ENCODE measurements around the gene RAP1GAP2. TPM values are rescaled to one million over a fixed set of nuclear protein-coding genes. Genes with fewer than 3 reads are reported as not detected.
"Not testable (repeated sequence)": the region's sequence is repeated elsewhere in the genome, so short reads cannot be mapped to it uniquely, and the experiment has no call there.

RAP1GAP2 gene
- total RNA-seq, 1 donor: 2.9 TPM

GRCh38 chr17:3043737-3044365, 247.6 kb downstream of the RAP1GAP2 start:
- no peaks in the 10 kb centered on the region for H4K20me1 ChIP-seq (ENCODE audit: insufficient read depth, low read length)
- H3K4me3 ChIP-seq (ENCODE audit: insufficient read depth, low read length): no peak overlapping the region
- no peak overlapping the region for H2AFZ ChIP-seq (ENCODE audit: low read length)
- H3K27ac ChIP-seq (ENCODE audit: low read depth, low read length): no peak overlapping the region
- H3K36me3 ChIP-seq (ENCODE audit: insufficient read depth, low read length): no peaks in the 10 kb centered on the region
- DNase-seq (ENCODE audit: insufficient read length, low spot score, missing footprints): no peak
- H3K27me3 ChIP-seq (ENCODE audit: insufficient read depth, low read length): no peaks in the 10 kb centered on the region
- no peaks in the 10 kb centered on the region for H3K79me2 ChIP-seq (ENCODE audit: insufficient read depth, low read length)
- peaks cover 3% of the 10 kb centered on the region for H3K9me3 ChIP-seq (ENCODE audit: low read depth, low read length)
- peak; percentile 19 for TF ChIP-seq CTCF (IDR thresholded peaks at IDR 0.05; ENCODE audit: extremely low read depth, low read depth, low read length)
- no peak overlapping the region for H3K4me2 ChIP-seq (ENCODE audit: insufficient read depth, low read length)
- H3K4me1 ChIP-seq (ENCODE audit: insufficient read depth, low read length): no peaks in the 10 kb centered on the region

- Histone ChIP-seq H3K4me2 (ENCODE audit: insufficient read depth, low read length) (no peak overlapping the region), H3K9me3 (ENCODE audit: low read depth, low read length) (peaks cover 3% of the 10 kb centered on the region), H3K4me1 (ENCODE audit: insufficient read depth, low read length) (peaks cover 4% of the 10 kb centered on the region), H3K27me3 (ENCODE audit: insufficient read depth, low read length) (no peaks in the 10 kb centered on the region), H3K27ac (ENCODE audit: low read depth, low read length) (no peak overlapping the region), H3K36me3 (ENCODE audit: insufficient read depth, low read length) (no peaks in the 10 kb centered on the region), H4K20me1 (ENCODE audit: insufficient read depth, low read length) (no peaks in the 10 kb centered on the region), H3K79me2 (ENCODE audit: insufficient read depth, low read length) (no peaks in the 10 kb centered on the region), H3K4me3 (ENCODE audit: insufficient read depth, low read length) (no peak overlapping the region), H2AFZ (ENCODE audit: low read length) (no peak overlapping the region)
- DNase-seq (ENCODE audit: insufficient read length, low spot score, missing footprints): no peak
- TF ChIP-seq CTCF (IDR thresholded peaks at IDR 0.05; ENCODE audit: extremely low read depth, low read depth, low read length): no peak
Measured at GRCh38 chr17:3046753-3047152, 250.5 kb downstream of the RAP1GAP2 start.

GRCh38 chr17:3048727-3049471, 252.7 kb downstream of the RAP1GAP2 start:
- H3K36me3 ChIP-seq (ENCODE audit: insufficient read depth, low read length): no peaks in the 10 kb centered on the region
- H3K4me1 ChIP-seq (ENCODE audit: insufficient read depth, low read length): peaks cover 4% of the 10 kb centered on the region
- H3K27ac ChIP-seq (ENCODE audit: low read depth, low read length): peak overlapping the region; percentile 50
- no peaks in the 10 kb centered on the region for H3K27me3 ChIP-seq (ENCODE audit: insufficient read depth, low read length)
- no peaks in the 10 kb centered on the region for H4K20me1 ChIP-seq (ENCODE audit: insufficient read depth, low read length)
- DNase-seq (ENCODE audit: insufficient read length, low spot score, missing footprints): peak; percentile 97
- H3K9me3 ChIP-seq (ENCODE audit: low read depth, low read length): peaks cover 1% of the 10 kb centered on the region
- no peaks in the 10 kb centered on the region for H3K79me2 ChIP-seq (ENCODE audit: insufficient read depth, low read length)
- peak overlapping the region; percentile 81 for H3K4me3 ChIP-seq (ENCODE audit: insufficient read depth, low read length)
- peak overlapping the region; percentile 83 for H3K4me2 ChIP-seq (ENCODE audit: insufficient read depth, low read length)
- TF ChIP-seq CTCF (IDR thresholded peaks at IDR 0.05; ENCODE audit: extremely low read depth, low read depth, low read length): peak; percentile 69
- peak overlapping the region; percentile 97 for H2AFZ ChIP-seq (ENCODE audit: low read length)

- Histone ChIP-seq H3K79me2 (ENCODE audit: insufficient read depth, low read length) (no peaks in the 10 kb centered on the region), H3K36me3 (ENCODE audit: insufficient read depth, low read length) (no peaks in the 10 kb centered on the region), H4K20me1 (ENCODE audit: insufficient read depth, low read length) (no peaks in the 10 kb centered on the region), H3K4me3 (ENCODE audit: insufficient read depth, low read length) (peak overlapping the region; percentile 81), H3K27ac (ENCODE audit: low read depth, low read length) (no peak overlapping the region), H3K27me3 (ENCODE audit: insufficient read depth, low read length) (no peaks in the 10 kb centered on the region), H3K9me3 (ENCODE audit: low read depth, low read length) (no peaks in the 10 kb centered on the region), H2AFZ (ENCODE audit: low read length) (no peak overlapping the region), H3K4me2 (ENCODE audit: insufficient read depth, low read length) (peak overlapping the region; percentile 83), H3K4me1 (ENCODE audit: insufficient read depth, low read length) (peaks cover 4% of the 10 kb centered on the region)
- TF ChIP-seq CTCF (IDR thresholded peaks at IDR 0.05; ENCODE audit: extremely low read depth, low read depth, low read length): no peak
- no peak for DNase-seq (ENCODE audit: insufficient read length, low spot score, missing footprints)
Measured at GRCh38 chr17:3049705-3050295, 253.6 kb downstream of the RAP1GAP2 start.

DNA sequence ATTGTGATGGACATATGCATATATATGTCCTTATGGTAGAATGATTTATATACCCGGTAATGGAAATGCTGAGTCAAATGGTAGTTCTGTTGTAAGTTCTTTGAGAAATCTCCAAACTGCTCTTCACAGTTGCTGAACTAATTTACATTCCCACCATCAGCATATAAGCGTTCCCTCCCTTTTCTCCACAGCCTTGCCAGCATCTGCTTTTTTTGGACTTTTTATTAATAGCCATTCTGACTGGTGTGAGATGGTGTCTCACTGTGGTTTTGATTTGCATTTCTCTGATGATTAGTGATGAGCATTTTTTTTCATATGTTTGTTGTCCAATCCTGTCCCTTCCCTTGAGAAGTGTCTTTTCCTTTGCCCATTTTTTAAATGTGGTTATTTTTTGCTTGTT, 258.6 kb downstream of the RAP1GAP2 start:
- not testable (repeated sequence) for H3K27me3 ChIP-seq (ENCODE audit: insufficient read depth, low read length); H4K20me1 ChIP-seq (ENCODE audit: insufficient read depth, low read length); H2AFZ ChIP-seq (ENCODE audit: low read length); DNase-seq (ENCODE audit: insufficient read length, low spot score, missing footprints); H3K36me3 ChIP-seq (ENCODE audit: insufficient read depth, low read length); H3K4me1 ChIP-seq (ENCODE audit: insufficient read depth, low read length); H3K4me3 ChIP-seq (ENCODE audit: insufficient read depth, low read length); H3K9me3 ChIP-seq (ENCODE audit: low read depth, low read length); H3K27ac ChIP-seq (ENCODE audit: low read depth, low read length); H3K4me2 ChIP-seq (ENCODE audit: insufficient read depth, low read length); H3K79me2 ChIP-seq (ENCODE audit: insufficient read depth, low read length)
